KMS-11 (cell line): ENCODE results near the gene VAV2.

Source experiments
- H2AFZ ChIP-seq: fragments of 200-600 bp; sonication (generic); 2 replicates; pipeline ENCODE4 v1.6.1; 2016; ENCODE audit warnings: antibody characterized with exemption, mixed run types, low read depth
- H3K27ac ChIP-seq: fragments of 200-600 bp; sonication (generic); 2 replicates; pipeline ENCODE4 v1.6.1; 2016; ENCODE audit warnings: mild to moderate bottlenecking, mixed run types
- H3K27me3 ChIP-seq: fragments of 200-600 bp; sonication (generic); 2 replicates; pipeline ENCODE4 v1.6.1; 2017; ENCODE audit warnings: mild to moderate bottlenecking, low read depth, mixed run types, moderate library complexity; ENCODE audit not compliant: insufficient read depth
- H3K36me3 ChIP-seq: fragments of 200-600 bp; sonication (generic); 2 replicates; pipeline ENCODE4 v1.6.1; 2017; ENCODE audit warnings: mild to moderate bottlenecking, mixed run types; ENCODE audit not compliant: insufficient read depth
- H3K4me1 ChIP-seq: fragments of 200-600 bp; sonication (generic); 2 replicates; pipeline ENCODE4 v1.6.1; 2016; ENCODE audit warnings: mild to moderate bottlenecking, low read depth, mixed run types; ENCODE audit not compliant: poor library complexity, severe bottlenecking
- H3K4me2 ChIP-seq: fragments of 200-600 bp; sonication (generic); 2 replicates; pipeline ENCODE4 v1.7.0; 2016; ENCODE audit warnings: mild to moderate bottlenecking, mixed run types
- H3K4me3 ChIP-seq: fragments of 200-600 bp; sonication (generic); IDR thresholded peaks from 2 replicates; pipeline ENCODE4 v1.6.1; 2017; ENCODE audit warnings: low read depth, low read length, mixed read lengths; ENCODE audit not compliant: insufficient read depth
- H3K79me2 ChIP-seq: fragments of 200-600 bp; sonication (generic); 2 replicates; pipeline ENCODE4 v1.6.1; 2016; ENCODE audit warnings: low read depth, mixed run types; ENCODE audit not compliant: insufficient read depth
- H3K9ac ChIP-seq: fragments of 200-600 bp; sonication (generic); 2 replicates; pipeline ENCODE4 v1.6.1; 2016; ENCODE audit warnings: mild to moderate bottlenecking, mixed run types
- H4K20me1 ChIP-seq: fragments of 200-600 bp; sonication (generic); 2 replicates; pipeline ENCODE4 v1.6.1; 2016; ENCODE audit warnings: mild to moderate bottlenecking, mixed run types; ENCODE audit not compliant: insufficient read depth
- CTCF ChIP-seq: fragments of 200-600 bp; sonication (generic); conservative IDR thresholded peaks from 2 replicates; pipeline ENCODE4 v1.6.1; 2017; ENCODE audit warnings: low read depth, mild to moderate bottlenecking, antibody characterized with exemption, low read length, moderate library complexity, mixed read lengths

The VAV2 gene

GRCh38 chr9:133762488-133763271 lies 229.4 kb downstream of the VAV2 start:
- Histone ChIP-seq H3K36me3 (no peaks in the 10 kb centered on the region), H3K79me2 (no peaks in the 10 kb centered on the region), H3K4me2 (no peak overlapping the region), H3K4me3 (no peak overlapping the region), H3K27me3 (no peaks in the 10 kb centered on the region; the same call in 1 of the 2 replicates), H3K4me1 (no peaks in the 10 kb centered on the region), H2AFZ (no peak overlapping the region), H4K20me1 (no peaks in the 10 kb centered on the region), H3K27ac (no peak overlapping the region), H3K9ac (no peak overlapping the region)
- no peak for TF ChIP-seq CTCF

GRCh38 chr9:133761641-133762248 lies 230.4 kb downstream of the VAV2 start:
- H3K9ac ChIP-seq: no peak overlapping the region
- TF ChIP-seq CTCF: no peak
- no peak overlapping the region for H3K4me3 ChIP-seq
- no peak overlapping the region for H3K4me2 ChIP-seq
- no peak overlapping the region for H3K27ac ChIP-seq
- no peak overlapping the region for H2AFZ ChIP-seq
- H3K27me3 ChIP-seq: peaks cover 2% of the 10 kb centered on the region; the same call in 1 of the 2 replicates
- no peaks in the 10 kb centered on the region for H3K36me3 ChIP-seq
- no peaks in the 10 kb centered on the region for H4K20me1 ChIP-seq
- H3K4me1 ChIP-seq: no peaks in the 10 kb centered on the region
- no peaks in the 10 kb centered on the region for H3K79me2 ChIP-seq

- Histone ChIP-seq H3K27me3 (peaks cover 4% of the 10 kb centered on the region; the same call in 1 of the 2 replicates), H3K9ac (no peak overlapping the region), H3K4me1 (no peaks in the 10 kb centered on the region), H4K20me1 (no peaks in the 10 kb centered on the region), H3K36me3 (no peaks in the 10 kb centered on the region), H3K79me2 (no peaks in the 10 kb centered on the region), H3K4me2 (no peak overlapping the region), H3K4me3 (no peak overlapping the region), H3K27ac (no peak overlapping the region), H2AFZ (no peak overlapping the region)
- no peak for TF ChIP-seq CTCF
These were observed 231.3 kb downstream of the VAV2 start for GRCh38 chr9:133760713-133761290.

- no peak overlapping the region for H3K4me2 ChIP-seq
- no peak for TF ChIP-seq CTCF
- no peaks in the 10 kb centered on the region for H3K79me2 ChIP-seq
- H2AFZ ChIP-seq: no peak overlapping the region
- H4K20me1 ChIP-seq: no peaks in the 10 kb centered on the region
- no peak overlapping the region for H3K9ac ChIP-seq
- no peaks in the 10 kb centered on the region for H3K4me1 ChIP-seq
- peaks cover 7% of the 10 kb centered on the region for H3K27me3 ChIP-seq
- H3K36me3 ChIP-seq: no peaks in the 10 kb centered on the region
- no peak overlapping the region for H3K4me3 ChIP-seq
- H3K27ac ChIP-seq: no peak overlapping the region
These were observed 232.2 kb downstream of the VAV2 start for GRCh38 chr9:133759946-133760345.
